ENCODE measurements around the gene ST6GALNAC1. TPM values are rescaled to one million over a fixed set of nuclear protein-coding genes. Genes with fewer than 3 reads are reported as not detected.

The ST6GALNAC1 gene
- total and polyA plus RNA-seq, 2 donors (not counting 3 experiments of a cell fraction or from before 2014, with no cell fraction given) = 0.19 to 0.55 TPM

- no peaks in the 10 kb centered on the region for H4K20me1 ChIP-seq (replicated peaks; ENCODE audit: control insufficient read depth, extremely low read depth, insufficient read depth, low read length)
- H3K9me1 ChIP-seq (replicated peaks; ENCODE audit: control insufficient read depth, extremely low read depth, insufficient read depth, low read length) = no peaks in the 10 kb centered on the region
- dilution Hi-C loops (cut with MboI; ENCODE audit: extremely low pct_ligation_motif_present, low sequenced_read_pairs) = no loop called here
- no peaks in the 10 kb centered on the region for H3K9me3 ChIP-seq (replicated peaks; ENCODE audit: control insufficient read depth, insufficient read depth, low read length)
- ChIA-PET CTCF (interaction anchor here (0.5 to 2.0 kb wide), 3 partner anchors 12 to 24 kb away, joined by 3 to 11 read pairs (median 4); no protein-coding TSS in a partner anchor), POLR2A (no interaction called here)
- no peaks in the 10 kb centered on the region for H3K36me3 ChIP-seq (ENCODE audit: control insufficient read depth in 2 of 2, extremely low read depth in 1 of 2, insufficient read depth in 2 of 2, low read length in 2 of 2)
- DNase-seq (ENCODE audit: low read depth, low spot score) = no peak
- FAIRE-seq = no peak
- no TSS peak for BruUV-seq (replicated peaks)
- TF ChIP-seq, protein P1, sequence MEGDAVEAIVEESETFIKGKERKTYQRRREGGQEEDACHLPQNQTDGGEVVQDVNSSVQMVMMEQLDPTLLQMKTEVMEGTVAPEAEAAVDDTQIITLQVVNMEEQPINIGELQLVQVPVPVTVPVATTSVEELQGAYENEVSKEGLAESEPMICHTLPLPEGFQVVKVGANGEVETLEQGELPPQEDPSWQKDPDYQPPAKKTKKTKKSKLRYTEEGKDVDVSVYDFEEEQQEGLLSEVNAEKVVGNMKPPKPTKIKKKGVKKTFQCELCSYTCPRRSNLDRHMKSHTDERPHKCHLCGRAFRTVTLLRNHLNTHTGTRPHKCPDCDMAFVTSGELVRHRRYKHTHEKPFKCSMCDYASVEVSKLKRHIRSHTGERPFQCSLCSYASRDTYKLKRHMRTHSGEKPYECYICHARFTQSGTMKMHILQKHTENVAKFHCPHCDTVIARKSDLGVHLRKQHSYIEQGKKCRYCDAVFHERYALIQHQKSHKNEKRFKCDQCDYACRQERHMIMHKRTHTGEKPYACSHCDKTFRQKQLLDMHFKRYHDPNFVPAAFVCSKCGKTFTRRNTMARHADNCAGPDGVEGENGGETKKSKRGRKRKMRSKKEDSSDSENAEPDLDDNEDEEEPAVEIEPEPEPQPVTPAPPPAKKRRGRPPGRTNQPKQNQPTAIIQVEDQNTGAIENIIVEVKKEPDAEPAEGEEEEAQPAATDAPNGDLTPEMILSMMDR (IDR thresholded peaks at IDR 0.05; ENCODE audit: extremely low read depth in 1 of 2, insufficient read depth in 1 of 2, low read depth in 1 of 2, low read length in 2 of 2) = no peak
- no peak for TF ChIP-seq GATA2 (IDR thresholded peaks at IDR 0.05; ENCODE audit: insufficient read depth, insufficient read length, low read depth, low read length)
- no peak for TF ChIP-seq POLR2AphosphoS5 (IDR thresholded peaks at IDR 0.05; ENCODE audit: insufficient read depth, low read depth, low read length)
- TF ChIP-seq EZH2 (IDR thresholded peaks at IDR 0.05; ENCODE audit: borderline replicate concordance, low read depth, low read length, severe bottlenecking) = no peak
- TF ChIP-seq, protein P2, sequence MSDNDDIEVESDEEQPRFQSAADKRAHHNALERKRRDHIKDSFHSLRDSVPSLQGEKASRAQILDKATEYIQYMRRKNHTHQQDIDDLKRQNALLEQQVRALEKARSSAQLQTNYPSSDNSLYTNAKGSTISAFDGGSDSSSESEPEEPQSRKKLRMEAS (IDR thresholded peaks at IDR 0.05; ENCODE audit: insufficient read depth, insufficient read length) = no peak
- TF ChIP-seq MYC (IDR thresholded peaks at IDR 0.05; ENCODE audit: low read depth, low read length) = no peak
- no peak for TF ChIP-seq JUN (IDR thresholded peaks at IDR 0.05; ENCODE audit: borderline replicate concordance, insufficient read depth, insufficient read length, low read depth)
- TF ChIP-seq FOS (IDR thresholded peaks at IDR 0.05; ENCODE audit: borderline replicate concordance, insufficient read depth, low read length) = no peak
- TF ChIP-seq POLR2A (IDR thresholded peaks at IDR 0.05; ENCODE audit: low read depth, low read length) = no peak
- H3K27ac ChIP-seq (ENCODE audit: insufficient read depth, low read depth, low read length) = no peak overlapping the region
- no peak overlapping the region for H3K9ac ChIP-seq (replicated peaks; ENCODE audit: extremely low read depth, insufficient read depth, low read length)
- H3K79me2 ChIP-seq (ENCODE audit: control insufficient read depth, insufficient read depth, low read length) = no peaks in the 10 kb centered on the region
- no peaks in the 10 kb centered on the region for H3K27me3 ChIP-seq (ENCODE audit: control insufficient read depth in 2 of 2, insufficient read depth in 2 of 2, low read length in 2 of 2)
- H3K4me2 ChIP-seq (ENCODE audit: insufficient read depth, low read length) = no peak overlapping the region
- no peak overlapping the region for H3K4me3 ChIP-seq (replicated peaks in 1 of 3; ENCODE audit: insufficient read depth in 1 of 3, low read depth in 1 of 3, low read length in 3 of 3)
- no peaks in the 10 kb centered on the region for H3K4me1 ChIP-seq (ENCODE audit: control insufficient read depth, extremely low read depth, insufficient read depth, low read length)
- H2AFZ ChIP-seq (ENCODE audit: low read depth, low read length) = no peak overlapping the region
- intact Hi-C loops (cut with micrococcal nuclease) = no loop called here
Observed at GRCh38 chr17:76612465-76612864, 31.1 kb downstream of the ST6GALNAC1 start.

Measured in endothelial cell of umbilical vein (primary cell).